HG03039 (cell line): ENCODE data around the gene TMEM252.

ENCODE experiments used
- ATAC-seq: cut with Tn5 transposase; IDR thresholded peaks from one replicate; pipeline ENCODE4 v1.9.1; 2021; ENCODE audit warnings: mild to moderate bottlenecking, moderate library complexity; ENCODE audit not compliant: unreplicated experiment

TMEM252 gene

DNA sequence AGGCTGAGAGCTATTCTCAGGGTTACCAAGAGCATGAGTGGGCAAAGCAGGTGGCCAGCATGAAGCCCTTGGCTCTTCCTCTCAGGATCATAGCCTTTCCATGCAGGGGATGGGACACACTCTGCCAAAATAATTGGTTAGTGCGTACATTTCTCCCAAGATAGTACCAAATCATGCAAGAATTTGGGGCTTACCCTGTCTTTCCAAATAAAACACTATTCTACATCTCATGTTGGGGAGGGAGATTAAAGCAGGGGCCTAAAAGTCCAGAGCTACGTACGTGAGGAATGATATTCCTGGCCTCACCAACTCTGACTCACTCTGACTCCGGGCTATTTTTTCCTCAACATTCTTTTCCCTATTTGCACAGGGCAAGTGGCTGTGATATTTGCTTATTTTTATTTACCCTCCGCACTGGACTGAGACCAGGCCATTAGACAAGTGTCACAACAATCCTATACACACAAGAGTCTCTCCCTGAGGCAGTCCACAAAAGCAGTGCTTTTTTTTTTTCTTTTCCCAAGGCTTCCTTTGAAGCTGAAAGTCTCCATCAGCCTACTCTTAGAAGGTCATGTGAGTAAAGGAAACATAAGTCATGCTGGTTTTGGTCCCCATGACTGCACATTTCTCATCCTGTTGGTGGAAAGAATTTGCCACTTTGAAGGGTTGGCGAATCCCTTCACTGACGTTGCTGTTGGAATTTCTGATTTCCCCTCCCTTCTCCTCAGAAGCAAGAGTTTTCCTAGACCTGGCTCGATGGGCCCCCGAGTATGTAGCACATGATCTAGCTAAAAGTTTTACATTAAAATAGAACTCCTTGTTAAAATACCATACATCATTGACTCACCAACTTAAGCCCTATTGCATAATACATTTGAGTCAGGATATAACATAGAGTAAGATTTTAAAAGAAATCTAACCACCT lies 40.0 kb downstream of the TMEM252 start:
- ATAC-seq, result no peak

- ATAC-seq, result no peak
Observed at GRCh38 chr9:68498816-68499215, 41.9 kb downstream of the TMEM252 start.

DNA sequence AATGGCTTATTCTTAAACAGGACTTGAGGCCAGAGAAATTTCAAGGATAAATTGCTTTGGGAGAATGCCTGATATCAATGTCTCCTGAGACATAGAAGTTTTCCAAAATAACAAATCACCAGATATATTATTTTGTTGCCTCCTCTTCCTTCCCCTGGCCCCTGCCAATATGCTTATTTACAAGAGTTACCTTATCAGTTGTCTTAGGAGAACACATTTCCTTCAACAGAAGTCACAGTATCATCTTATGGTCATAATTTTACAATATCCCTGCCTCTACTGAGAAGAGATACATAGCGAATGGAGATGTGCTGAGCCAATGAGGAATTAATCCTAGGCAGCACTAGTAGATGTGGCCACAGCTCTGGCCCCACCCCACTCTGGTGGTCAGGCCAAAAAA lies 43.1 kb downstream of the TMEM252 start:
- ATAC-seq, result no peak

- ATAC-seq, result no peak
Observed at GRCh38 chr9:68496356-68496755, 44.3 kb downstream of the TMEM252 start.

DNA sequence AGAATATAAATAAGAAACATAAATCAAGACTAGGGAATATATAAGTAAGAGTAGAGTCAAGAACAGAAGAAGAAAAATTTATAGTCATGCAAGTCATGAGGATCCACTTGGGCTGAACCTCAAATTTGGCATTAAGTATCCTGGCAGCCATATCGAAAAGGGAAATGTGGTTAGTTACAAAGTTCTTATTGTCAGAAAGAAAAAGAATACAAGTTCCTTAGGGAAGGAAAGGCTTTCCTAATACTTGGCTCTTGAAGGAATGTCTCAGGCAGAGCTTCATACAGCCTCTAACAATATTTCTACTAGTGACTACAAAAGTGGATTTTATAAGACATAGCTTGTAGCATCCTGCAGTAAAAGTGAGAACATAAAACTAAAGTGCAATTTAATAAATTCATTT lies 45.4 kb downstream of the TMEM252 start:
- no peak for ATAC-seq

- no peak for ATAC-seq
Observed at GRCh38 chr9:68493958-68494577, 46.6 kb downstream of the TMEM252 start.

GRCh38 chr9:68493541-68493940 lies 47.1 kb downstream of the TMEM252 start:
- ATAC-seq, result no peak

DNA sequence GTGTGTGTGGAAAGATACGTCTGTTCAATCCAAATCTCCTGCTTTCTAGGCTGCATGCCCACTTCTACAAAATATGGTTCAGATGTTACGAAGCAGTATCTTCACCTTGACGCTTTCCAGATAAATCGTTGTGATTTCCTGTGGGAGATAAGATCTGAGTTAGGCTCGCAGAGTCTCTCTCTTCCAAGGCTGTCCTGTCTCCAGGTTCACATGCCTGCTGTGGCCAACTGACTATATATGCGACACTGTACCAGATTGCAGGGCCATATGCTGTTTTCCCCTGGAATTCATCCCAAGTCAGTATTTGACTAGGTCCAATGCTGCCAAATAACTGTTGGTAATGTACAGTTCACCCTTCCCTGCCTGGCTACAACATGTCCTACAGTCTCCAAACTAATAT lies 47.9 kb downstream of the TMEM252 start:
- no peak for ATAC-seq

DNA sequence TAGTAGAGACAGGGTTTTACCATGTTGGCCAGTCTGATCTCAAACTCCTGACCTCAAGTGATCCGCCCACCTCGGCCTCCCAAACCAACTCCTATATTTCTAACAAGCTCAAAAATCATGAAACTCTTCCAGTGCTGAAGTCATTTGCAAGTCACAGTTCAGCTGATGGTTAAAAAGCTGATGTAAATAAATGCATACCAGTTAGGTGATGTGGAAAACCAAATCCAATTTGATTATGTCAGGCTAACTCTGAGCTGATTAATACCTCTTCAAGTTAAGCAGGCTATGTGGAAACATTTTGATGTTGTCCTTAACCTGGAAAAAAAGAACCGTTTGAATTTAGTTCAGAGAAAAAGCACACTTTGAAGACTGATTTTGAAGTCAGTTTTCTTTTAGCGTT lies 51.0 kb downstream of the TMEM252 start:
- ATAC-seq, result no peak

GRCh38 chr9:68488126-68488525 lies 52.6 kb downstream of the TMEM252 start:
- ATAC-seq, result no peak
